Ovary (tissue), 3 donors: Measurements from ENCODE around the gene CENPC.

ENCODE experiments used
- CTCF ChIP-seq, 3 donors: fragments of 450-650 bp in 2 of 3; fragments of 200-600 bp in 1 of 3; IDR thresholded peaks; one replicate each; pipeline versions ENCODE4 v1.5.1 to v1.8.0; 2016 to 2022; ENCODE audit warnings: antibody characterized with exemption in 3 of 3, mild to moderate bottlenecking in 1 of 3
- EP300 ChIP-seq: sonication (generic); formaldehyde crosslinking; IDR thresholded peaks from one replicate; pipeline ENCODE4 v1.6.1; 2017; ENCODE audit warnings: antibody characterized with exemption
- donor health status: DM: no; HTN: no; CAD: no.

GRCh38 chr4:67512501-67512900 is 32.8 kb downstream of the CENPC start:
- TF ChIP-seq EP300: no peak
- TF ChIP-seq CTCF (IDR thresholded peaks at IDR 0.05): no peak
